Ovary (tissue), 9 donors: Measurements from ENCODE around the gene DAG1. TPM values are rescaled to one million over a fixed set of nuclear protein-coding genes. Genes with fewer than 3 reads are reported as not detected.
"Not testable (repeated sequence)": the region's sequence is repeated elsewhere in the genome, so short reads cannot be mapped to it uniquely, and the experiment has no call there.

Experiments
- DNase-seq, 5 donors: peaks; one replicate each; pipeline ENCODE4 v3.0.0-alpha.2; 2019 to 2020
- H3K27ac ChIP-seq, 2 donors: fragments of 200-600 bp; one replicate each; pipeline versions ENCODE4 v1.5.1 to v1.8.0; 2019 to 2022
- H3K27me3 ChIP-seq: fragments of 200-600 bp; one replicate; pipeline ENCODE4 v1.8.0; 2022
- H3K36me3 ChIP-seq: fragments of 200-600 bp; sonication (generic); one replicate; pipeline ENCODE4 v1.5.1; 2019
- H3K4me1 ChIP-seq: one replicate; pipeline ENCODE4 v1.8.1; 2013; ENCODE audit warnings: mild to moderate bottlenecking, moderate library complexity; ENCODE audit not compliant: insufficient read depth
- H3K4me3 ChIP-seq: fragments of 200-600 bp; sonication (generic); one replicate; pipeline ENCODE4 v1.5.1; 2017
- H3K9me3 ChIP-seq, 2 donors: fragments of 200-600 bp in 1 of 2; sonication (generic) in 1 of 2; one replicate each; pipeline versions ENCODE4 v1.5.1 to v1.8.1; 2013 to 2019; ENCODE audit warnings: mild to moderate bottlenecking in 1 of 2, moderate library complexity in 1 of 2
- EP300 ChIP-seq: sonication (generic); formaldehyde crosslinking; IDR thresholded peaks from one replicate; pipeline ENCODE4 v1.6.1; 2017; ENCODE audit warnings: antibody characterized with exemption
- POLR2A ChIP-seq: fragments of 450-650 bp; IDR thresholded peaks from one replicate; pipeline ENCODE4 v1.6.1; 2017; ENCODE audit warnings: antibody characterized with exemption, mild to moderate bottlenecking, moderate library complexity
- WGBS, 3 donors: extraction: QIAGEN DNeasy Blood & Tissue Kit in 1 of 3; methylation state at CpG; one replicate each; pipeline versions ENCODE4 v1.1.5 to v1.1.7; 2013 to 2017; 5-methylcytosine and 5-hydroxymethylcytosine counted together
- intact Hi-C, 4 donors: fragments of 100-400 bp; cut with DNase I; formaldehyde crosslinking; loops; one replicate each; pipeline versions ENCODE4 v1.11.0 to v1.15.1; 2022 to 2023
- polyA plus RNA-seq, 2 donors: library from polyadenylated mRNA; stranded (reverse); fragments of 200-250 nt in 1 of 2; fragments of 350-450 nt in 1 of 2; fragmentation: Illumina TruSeq in 1 of 2; extraction: RNeasy Lipid Tissue Mini Kit (QIAGEN cat#74804) in 1 of 2; gene quantifications; one replicate each; pipeline ENCODE4 v1.2.3, GENCODE V29; 2013 to 2014
- total RNA-seq, 7 donors: library from RNA; depleted of rRNA in 2 of 7; stranded (reverse); fragments of >200 nt in 2 of 7; fragmentation: NEBNext Ultra II Directional in 3 of 7; extraction: Animal tissue kit (Norgen Biotek cat#: 25700) in 3 of 7; gene quantifications; one replicate each; pipeline versions ENCODE4 v1.1.0 to v1.2.4, GENCODE V29; 2016 to 2023
- TF ChIP-seq, protein P1 (sequence below), 3 donors: fragments of 450-650 bp in 2 of 3; fragments of 200-600 bp in 1 of 3; IDR thresholded peaks; one replicate each; pipeline versions ENCODE4 v1.5.1 to v1.8.0; 2016 to 2022; ENCODE audit warnings: antibody characterized with exemption in 3 of 3, mild to moderate bottlenecking in 1 of 3
- donor health status: DM: no; HTN: no; CAD: no; lungs with moderate emphysema.
- donor health status: DM: no; HTN: no; CAD: no.
- donor health status: Bipolar disorder and iron deficiency.
- donor health status: DM: yes; HTN: yes; CAD: no.
- donor health status: DM: no; HTN: no; CAD: no.
- donor health status: DM: yes; HTN: yes; CAD: no.

Gene DAG1
- total and polyA plus RNA-seq, 9 donors = 22.1 to 90.7 (median 59.3) TPM

DNA sequence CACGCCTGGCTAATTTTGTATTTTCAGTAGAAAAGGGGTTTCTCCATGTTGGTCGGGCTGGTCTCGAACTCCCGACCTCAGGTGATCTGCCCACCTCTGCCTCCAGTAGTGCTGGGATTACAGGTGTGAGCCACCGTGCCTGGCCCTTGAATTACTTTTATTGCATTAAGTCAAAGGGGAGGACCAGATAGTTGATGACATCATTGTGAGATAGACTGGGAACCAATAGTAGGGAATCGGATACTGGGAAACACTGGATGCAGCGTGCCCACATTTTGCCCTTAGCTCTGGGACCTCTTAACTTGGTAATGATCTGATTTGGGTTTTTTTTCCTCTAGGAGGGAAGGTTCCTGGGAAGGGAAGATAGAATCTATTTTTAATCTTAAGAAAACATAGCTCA, 19.2 kb downstream of the DAG1 start:
- Histone ChIP-seq H3K36me3 (no peaks in the 10 kb centered on the region), H3K27me3 (no peaks in the 10 kb centered on the region), H3K9me3 (no peaks in the 10 kb centered on the region), H3K27ac (no peak overlapping the region), H3K4me3 (no peak overlapping the region), H3K4me1 (peaks cover 9% of the 10 kb centered on the region)
- WGBS, 3 donors = 88 to 91% (median 91%) methylated on average over 7 of the region's 7 CpGs
- no peak for TF ChIP-seq POLR2A
- TF ChIP-seq EP300 = no peak
- TF ChIP-seq, protein P1, sequence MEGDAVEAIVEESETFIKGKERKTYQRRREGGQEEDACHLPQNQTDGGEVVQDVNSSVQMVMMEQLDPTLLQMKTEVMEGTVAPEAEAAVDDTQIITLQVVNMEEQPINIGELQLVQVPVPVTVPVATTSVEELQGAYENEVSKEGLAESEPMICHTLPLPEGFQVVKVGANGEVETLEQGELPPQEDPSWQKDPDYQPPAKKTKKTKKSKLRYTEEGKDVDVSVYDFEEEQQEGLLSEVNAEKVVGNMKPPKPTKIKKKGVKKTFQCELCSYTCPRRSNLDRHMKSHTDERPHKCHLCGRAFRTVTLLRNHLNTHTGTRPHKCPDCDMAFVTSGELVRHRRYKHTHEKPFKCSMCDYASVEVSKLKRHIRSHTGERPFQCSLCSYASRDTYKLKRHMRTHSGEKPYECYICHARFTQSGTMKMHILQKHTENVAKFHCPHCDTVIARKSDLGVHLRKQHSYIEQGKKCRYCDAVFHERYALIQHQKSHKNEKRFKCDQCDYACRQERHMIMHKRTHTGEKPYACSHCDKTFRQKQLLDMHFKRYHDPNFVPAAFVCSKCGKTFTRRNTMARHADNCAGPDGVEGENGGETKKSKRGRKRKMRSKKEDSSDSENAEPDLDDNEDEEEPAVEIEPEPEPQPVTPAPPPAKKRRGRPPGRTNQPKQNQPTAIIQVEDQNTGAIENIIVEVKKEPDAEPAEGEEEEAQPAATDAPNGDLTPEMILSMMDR (IDR thresholded peaks at IDR 0.05) = no peak
- intact Hi-C loops = no loop called here
- DNase-seq = no peak

DNA sequence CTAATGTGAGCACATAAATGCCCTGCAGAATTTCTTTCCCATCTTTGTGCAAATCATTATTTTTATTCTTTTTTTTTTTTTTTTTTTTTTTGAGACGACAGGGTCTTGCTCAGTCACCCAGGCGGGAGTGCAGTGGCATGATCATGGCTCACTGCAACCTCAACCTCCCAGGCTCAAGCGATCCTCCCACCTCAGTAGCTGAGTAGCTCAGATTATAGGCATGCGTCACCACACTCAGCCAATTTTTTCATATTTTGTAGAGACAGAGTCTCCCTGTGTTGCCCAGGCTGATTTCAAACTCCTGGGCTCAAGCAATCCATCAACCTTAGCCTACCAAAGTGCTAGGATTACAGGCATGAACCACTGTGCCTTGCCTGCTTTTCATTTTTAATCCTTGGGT, 22.9 kb downstream of the DAG1 start:
- WGBS, 3 donors = 81 to 88% (median 85%) methylated on average over 4 of the region's 4 CpGs
- DNase-seq = no peak
- H3K27ac ChIP-seq = no peak overlapping the region

DNA sequence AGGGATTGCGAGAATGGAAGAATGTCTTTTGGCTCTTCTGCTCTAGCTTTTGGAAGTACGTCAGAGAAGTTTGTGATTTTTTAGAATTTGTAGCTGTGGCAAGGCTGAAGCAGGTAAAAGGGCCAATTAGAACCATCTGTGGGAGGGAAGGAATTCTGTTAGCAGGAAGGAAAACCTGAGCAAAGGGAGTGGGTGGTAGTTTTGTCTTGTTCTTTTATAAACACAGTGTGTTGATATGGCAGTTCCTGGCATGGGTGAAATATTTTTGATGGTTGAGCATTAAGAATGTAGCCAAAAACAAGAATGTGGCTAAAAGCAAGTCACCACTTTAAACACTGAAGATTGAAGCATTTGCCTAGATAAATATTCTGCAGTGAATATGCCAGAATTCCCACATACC, 23.8 kb downstream of the DAG1 start:
- no peak for TF ChIP-seq POLR2A
- TF ChIP-seq, protein P1 (IDR thresholded peaks at IDR 0.05) = no peak
- TF ChIP-seq EP300 = no peak
- no peak for DNase-seq
- no peaks in the 10 kb centered on the region for H3K9me3 ChIP-seq
- H3K36me3 ChIP-seq = no peaks in the 10 kb centered on the region
- H3K4me1 ChIP-seq = peaks cover 14% of the 10 kb centered on the region
- no peak overlapping the region for H3K27ac ChIP-seq
- H3K4me3 ChIP-seq = no peak overlapping the region
- no peaks in the 10 kb centered on the region for H3K27me3 ChIP-seq
- intact Hi-C loops = no loop called here
- 24 to 40% (median 31%) methylated on average over 2 of the region's 2 CpGs for WGBS, 3 donors

More for the DNA sequence above, 22.9 kb downstream of the DAG1 start:
- H3K4me3 ChIP-seq = no peak overlapping the region
- H3K27me3 ChIP-seq = no peaks in the 10 kb centered on the region
- TF ChIP-seq EP300 (no peak), POLR2A (no peak)
- TF ChIP-seq, protein P1 (IDR thresholded peaks at IDR 0.05) = no peak
- no peaks in the 10 kb centered on the region for H3K36me3 ChIP-seq
- intact Hi-C loops = no loop called here
- no peaks in the 10 kb centered on the region for H3K9me3 ChIP-seq
- H3K4me1 ChIP-seq = peaks cover 14% of the 10 kb centered on the region

DNA sequence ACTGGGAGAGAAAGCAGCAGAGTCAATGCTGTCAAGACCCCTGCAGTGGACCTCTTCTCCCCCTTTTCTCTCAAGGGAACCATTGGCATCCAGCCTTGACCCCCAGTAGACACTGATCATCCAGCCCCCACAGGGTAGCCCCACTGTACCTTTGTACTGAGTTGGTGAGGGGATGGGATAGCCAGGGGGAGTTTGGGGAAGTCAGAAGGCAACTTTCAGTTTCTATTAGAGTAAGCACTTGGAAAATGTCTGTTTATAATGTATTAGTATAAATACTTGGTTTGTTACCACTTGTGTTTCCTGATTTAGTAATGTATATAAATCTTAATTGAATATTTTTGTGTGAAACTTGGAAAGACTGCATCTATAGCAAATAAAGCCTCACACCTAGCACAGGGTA, 25.0 kb downstream of the DAG1 start:
- no peak for DNase-seq
- H3K9me3 ChIP-seq = no peaks in the 10 kb centered on the region
- H3K27ac ChIP-seq = no peak overlapping the region
- intact Hi-C loops = no loop called here
- peaks cover 14% of the 10 kb centered on the region for H3K4me1 ChIP-seq
- H3K27me3 ChIP-seq = no peaks in the 10 kb centered on the region
- TF ChIP-seq, protein P1 (IDR thresholded peaks at IDR 0.05) = no peak
- no peak for TF ChIP-seq EP300
- TF ChIP-seq POLR2A = no peak
- H3K36me3 ChIP-seq = no peaks in the 10 kb centered on the region
- no peak overlapping the region for H3K4me3 ChIP-seq

DNA sequence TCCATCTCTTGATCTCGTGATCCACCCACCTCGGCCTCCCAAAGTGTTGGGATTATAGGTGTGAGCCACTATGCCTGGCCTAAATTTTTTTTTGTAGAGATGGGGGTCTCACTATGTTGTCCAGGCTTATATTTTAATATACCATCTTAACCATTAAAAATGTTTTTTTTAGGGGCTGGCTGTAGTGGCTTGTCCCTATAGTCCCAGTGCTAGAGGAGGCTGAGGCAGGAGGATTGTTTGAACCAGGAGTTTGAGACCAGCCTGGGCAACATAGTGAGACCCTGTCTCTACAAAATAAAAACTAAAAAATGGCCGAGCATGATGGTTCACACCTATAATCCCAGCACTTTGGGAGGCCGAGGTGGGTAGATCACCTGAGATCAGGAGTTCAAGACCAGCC, 26.8 kb downstream of the DAG1 start:
- not testable (repeated sequence) for DNase-seq
- 93 to 95% (median 93%) methylated on average over 4 of the region's 4 CpGs for WGBS, 3 donors

More for the DNA sequence above, 26.8 kb downstream of the DAG1 start:
- intact Hi-C loops, H3K4me3 ChIP-seq, H3K36me3 ChIP-seq, H3K27me3 ChIP-seq, H3K27ac ChIP-seq, H3K9me3 ChIP-seq: not testable (repeated sequence)
- peaks cover 18% of the 10 kb centered on the region for H3K4me1 ChIP-seq
